Measurements from ENCODE around the gene COMMD4. TPM values are rescaled to one million over a fixed set of nuclear protein-coding genes. Genes with fewer than 3 reads are reported as not detected.

The COMMD4 gene
- total and polyA plus RNA-seq, 2 of the 8 experiments (the other 6 are each of a cell fraction or from before 2014, with no cell fraction given): 131 to 236 TPM

DNA sequence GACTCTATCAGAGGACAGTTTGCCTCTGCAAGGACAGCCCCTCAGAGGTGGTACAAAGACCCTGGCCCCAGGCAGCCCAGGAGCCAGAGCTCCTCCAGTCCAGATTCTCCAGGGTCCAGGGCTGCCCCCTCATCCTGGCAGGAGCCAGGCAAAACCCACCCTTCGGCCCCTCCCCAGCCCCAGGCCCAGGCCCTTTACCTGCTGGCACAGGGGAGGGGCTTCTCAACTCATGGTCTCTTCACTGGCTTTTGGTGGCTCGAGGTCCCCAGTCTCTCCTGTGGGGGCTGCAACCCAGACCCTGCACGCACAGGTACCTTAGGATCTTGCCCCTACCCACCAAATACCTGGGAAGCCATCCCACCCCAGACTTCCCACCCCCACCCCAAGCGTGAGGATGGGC lies 19.5 kb downstream of the COMMD4 start:
- ChIA-PET POLR2A (ENCODE audit: partially characterized antibody) (interaction anchor here (1.3 to 5.7 kb wide), 4 partner anchors 8 to 12 kb away, joined by 5 to 40 read pairs (median 8); partner anchors contain the start of genes MAN2C1 and NEIL1), CTCF (ENCODE audit: partially characterized antibody) (interaction anchor here (1.1 to 2.5 kb wide), 2 partner anchors 8 to 12 kb away, joined by 3 to 11 read pairs; no protein-coding TSS in a partner anchor)
- no peak overlapping the region for H3K27ac ChIP-seq (ENCODE audit: low read depth, low read length)
- H4K20me1 ChIP-seq (replicated peaks in 1 of 2; ENCODE audit: control insufficient read depth in 1 of 2, insufficient read depth in 2 of 2, low read length in 2 of 2): peaks cover 0 to 8% of the 10 kb centered on the region in 2 experiments
- no peaks in the 10 kb centered on the region for H3K4me1 ChIP-seq (replicated peaks in 1 of 4; ENCODE audit: control insufficient read depth in 3 of 4, insufficient read depth in 4 of 4, low read length in 3 of 4)
- H3K4me2 ChIP-seq (ENCODE audit: insufficient read depth in 1 of 2, low read depth in 2 of 2, low read length in 2 of 2): no peak overlapping the region
- H3K79me2 ChIP-seq (ENCODE audit: control insufficient read depth in 1 of 2, insufficient read depth in 2 of 2, low read length in 2 of 2): no peaks in the 10 kb centered on the region
- H3K36me3 ChIP-seq (ENCODE audit: control insufficient read depth in 2 of 4, insufficient read depth in 4 of 4, low read length in 3 of 4): peaks cover 0 to 15% (median 1%) of the 10 kb centered on the region in 4 experiments; a peak in 4 of 8 replicates
- FAIRE-seq (no peak), DNase-seq (ENCODE audit: low read depth in 1 of 2, low spot score in 2 of 2) (no peak)
- no peak overlapping the region for H2BK120ac ChIP-seq (replicated peaks; ENCODE audit: low read depth, low read length)
- no peak overlapping the region for H3K4ac ChIP-seq (replicated peaks; ENCODE audit: insufficient read length, low read depth, low read length)
- no peaks in the 10 kb centered on the region; the same call in 1 of the 2 replicates for H3K79me1 ChIP-seq (ENCODE audit: low read depth, low read length)
- H3K18ac ChIP-seq (ENCODE audit: extremely low read depth, low read length): no peak overlapping the region
- no peak overlapping the region for H3K4me3 ChIP-seq (ENCODE audit: extremely low read depth in 1 of 4, insufficient read depth in 2 of 4, low read depth in 3 of 4, low read length in 4 of 4)
- no peak overlapping the region for H2BK20ac ChIP-seq (ENCODE audit: low read length)
- no peak overlapping the region for H4K8ac ChIP-seq (ENCODE audit: extremely low read depth, insufficient read depth, low read length)
- WGBS, 2 experiments (ENCODE audit: extremely low coverage in 1 of 2, insufficient coverage in 1 of 2, insufficient read length in 1 of 2, insufficient replicate concordance in 2 of 2, low coverage in 1 of 2, low lambda C conversion rate in 2 of 2, missing lambda C conversion rate in 1 of 2): 83% methylated on average over 2 of the region's 4 CpGs; no CpG with 5 or more reads in 1 of the 2 experiments
- H4K5ac ChIP-seq (ENCODE audit: insufficient read length, low read depth, low read length): no peak overlapping the region
- no peaks in the 10 kb centered on the region for H3K9me3 ChIP-seq (ENCODE audit: insufficient read depth in 2 of 2, low read depth in 1 of 2, low read length in 1 of 2)
- H3K23ac ChIP-seq (ENCODE audit: insufficient read length): no peak overlapping the region
- no peak overlapping the region for H2AFZ ChIP-seq (ENCODE audit: low read length)
- no peaks in the 10 kb centered on the region; a peak in 1 of 7 replicates for H3K27me3 ChIP-seq (replicated peaks in 1 of 4; ENCODE audit: control insufficient read depth in 3 of 4, extremely low read depth in 1 of 4, insufficient read depth in 3 of 4, low read length in 3 of 4)
- no peak overlapping the region for H3K14ac ChIP-seq (ENCODE audit: insufficient read length)
- no peak overlapping the region for H4K91ac ChIP-seq (replicated peaks; ENCODE audit: insufficient read length, low read length)
- H2BK15ac ChIP-seq (ENCODE audit: low read length): no peak overlapping the region
- H2AK5ac ChIP-seq (ENCODE audit: low read depth, low read length): no peak overlapping the region
- no peak overlapping the region for H3K9ac ChIP-seq (replicated peaks in 1 of 4; ENCODE audit: extremely low read depth in 1 of 4, low read depth in 3 of 4, low read length in 3 of 4)
- H3K56ac ChIP-seq (replicated peaks; ENCODE audit: insufficient read length, low read depth, low read length): no peak overlapping the region
- no peak overlapping the region for H2BK5ac ChIP-seq (ENCODE audit: low read depth, low read length)
- no peak overlapping the region for H2BK12ac ChIP-seq (ENCODE audit: low read depth, low read length)
- H3K23me2 ChIP-seq (ENCODE audit: low read depth, low read length): no peaks in the 10 kb centered on the region
- no peak for TF ChIP-seq GABPA (IDR thresholded peaks at IDR 0.05; ENCODE audit: borderline replicate concordance, insufficient read depth, low read length)
